Fibroblast of lung (primary cell): ENCODE measurements around the gene CFAP52. TPM values are rescaled to one million over a fixed set of nuclear protein-coding genes. Genes with fewer than 3 reads are reported as not detected.
A peak's percentile ranks its signal among the peaks of the same experiment; 100 is the strongest.

ENCODE experiments used
- DNase-seq, 2 donors: peaks; one replicate each; pipeline versions ENCODE4 v3.0.0 to v3.0.0-alpha.2; 2010; ENCODE audit warnings: low read depth in 2 of 2
- H2AFZ ChIP-seq: 2 replicates; pipeline ENCODE4 v1.5.1; 2012; ENCODE audit warnings: low read length, control low read depth, inconsistent platforms
- H3K27ac ChIP-seq: 2 replicates; pipeline ENCODE4 v1.5.1; 2011; ENCODE audit warnings: low read length, control low read depth; ENCODE audit not compliant: insufficient read depth
- H3K27me3 ChIP-seq: 2 replicates; pipeline ENCODE4 v1.5.1; 2011; ENCODE audit warnings: mild to moderate bottlenecking, low read length; ENCODE audit not compliant: control insufficient read depth, insufficient read depth
- H3K36me3 ChIP-seq: 2 replicates; pipeline ENCODE4 v1.5.1; 2011; ENCODE audit warnings: low read length; ENCODE audit not compliant: control insufficient read depth, insufficient read depth
- H3K4me1 ChIP-seq: 2 replicates; pipeline ENCODE4 v1.5.1; 2011; ENCODE audit warnings: low read length; ENCODE audit not compliant: control insufficient read depth, insufficient read depth; ENCODE audit errors: extremely low read depth
- H3K4me2 ChIP-seq: 2 replicates; pipeline ENCODE4 v1.5.1; 2011; ENCODE audit warnings: low read length, control low read depth; ENCODE audit not compliant: insufficient read depth; ENCODE audit errors: extremely low read depth
- H3K4me3 ChIP-seq, 4 experiments: fragments of 200-600 bp in 1 of 4; sonication (generic) in 1 of 4; replicated peaks in 1 of 4; 2 replicates each; pipeline ENCODE4 v1.5.1; 2011 to 2016; ENCODE audit warnings: low read length in 4 of 4, low read depth in 3 of 4, mild to moderate bottlenecking in 3 of 4, control low read depth in 2 of 4, inconsistent platforms in 1 of 4, mixed read lengths in 1 of 4; ENCODE audit not compliant: insufficient read depth in 1 of 4; ENCODE audit errors: control extremely low read depth in 1 of 4
- H3K79me2 ChIP-seq: 2 replicates; pipeline ENCODE4 v1.5.1; 2012; ENCODE audit warnings: mild to moderate bottlenecking, low read length, inconsistent platforms; ENCODE audit not compliant: control insufficient read depth, insufficient read depth
- H3K9ac ChIP-seq: 2 replicates; pipeline ENCODE4 v1.5.1; 2011; ENCODE audit warnings: mild to moderate bottlenecking, low read length, control low read depth; ENCODE audit not compliant: insufficient read depth
- H3K9me3 ChIP-seq: 2 replicates; pipeline ENCODE4 v1.5.1; 2012; ENCODE audit warnings: low read depth, low read length; ENCODE audit not compliant: control insufficient read depth, insufficient read depth
- H4K20me1 ChIP-seq: 2 replicates; pipeline ENCODE4 v1.5.1; 2011; ENCODE audit warnings: low read length; ENCODE audit not compliant: control insufficient read depth, insufficient read depth; ENCODE audit errors: extremely low read depth
- CTCF ChIP-seq, 2 donors: IDR thresholded peaks in 1 of 2; conservative IDR thresholded peaks in 1 of 2; 1 replicate in 1 of 2; 2 replicates in 1 of 2; pipeline ENCODE4 v1.5.1; 2011 to 2012; ENCODE audit warnings: low read length in 2 of 2, control low read depth in 1 of 2, inconsistent platforms in 1 of 2, low read depth in 1 of 2, mild to moderate bottlenecking in 1 of 2
- EZH2 ChIP-seq: IDR thresholded peaks from 2 replicates; pipeline ENCODE4 v1.5.1; 2012; ENCODE audit warnings: low read length, control low read depth, mild to moderate bottlenecking; ENCODE audit errors: missing control alignments
- polyA plus RNA-seq, 2 donors: library from polyadenylated mRNA; depleted of rRNA in 1 of 2; stranded (reverse) in 1 of 2; unstranded in 1 of 2; fragments of >200 nt; gene quantifications; 2 replicates each; pipeline ENCODE4 v1.2.1, GENCODE V29; 2011 to 2012; ENCODE audit warnings: missing spikeins in 1 of 2
- total RNA-seq: library from RNA; depleted of rRNA; stranded (reverse); fragments of >200 nt; gene quantifications from 2 replicates; pipeline ENCODE4 v1.2.1, GENCODE V29; 2014

The CFAP52 gene
- total and polyA plus RNA-seq, 2 donors (not counting 1 experiment from before 2014, with no cell fraction given), result 0.33 TPM; not detected in 1

- Histone ChIP-seq H3K4me2 (no peak overlapping the region), H4K20me1 (no peaks in the 10 kb centered on the region), H3K9me3 (no peaks in the 10 kb centered on the region), H3K36me3 (no peaks in the 10 kb centered on the region), H3K27me3 (no peaks in the 10 kb centered on the region), H3K4me1 (no peaks in the 10 kb centered on the region), H3K79me2 (no peaks in the 10 kb centered on the region), H3K9ac (no peak overlapping the region), H3K4me3 (no peak overlapping the region), H3K27ac (no peak overlapping the region), H2AFZ (no peak overlapping the region)
- TF ChIP-seq CTCF (conservative IDR thresholded peaks at IDR 0.05 in 1 of 2, IDR thresholded peaks at IDR 0.05 in 1 of 2; ENCODE audit: low read depth in 1 of 2, low read length in 2 of 2) (no peak), EZH2 (no peak)
- DNase-seq, result no peak
Measured at GRCh38 chr17:9541718-9542117, 34.7 kb upstream of the CFAP52 start.

- Histone ChIP-seq H4K20me1 (no peaks in the 10 kb centered on the region), H3K4me1 (no peaks in the 10 kb centered on the region), H3K9me3 (no peaks in the 10 kb centered on the region), H3K27ac (no peak overlapping the region), H3K27me3 (no peaks in the 10 kb centered on the region), H3K4me2 (no peak overlapping the region), H3K79me2 (no peaks in the 10 kb centered on the region), H3K9ac (no peak overlapping the region), H2AFZ (no peak overlapping the region), H3K36me3 (no peaks in the 10 kb centered on the region), H3K4me3 (no peak overlapping the region)
- TF ChIP-seq CTCF (conservative IDR thresholded peaks at IDR 0.05 in 1 of 2, IDR thresholded peaks at IDR 0.05 in 1 of 2; ENCODE audit: low read depth in 1 of 2, low read length in 2 of 2) (no peak), EZH2 (no peak)
- peak in 1 of 2 donors; percentile 60 for DNase-seq
Measured at GRCh38 chr17:9544221-9544620, 32.2 kb upstream of the CFAP52 start.

GRCh38 chr17:9549215-9549614, 27.2 kb upstream of the CFAP52 start:
- H3K36me3 ChIP-seq, result no peaks in the 10 kb centered on the region
- no peaks in the 10 kb centered on the region for H3K9me3 ChIP-seq
- H3K27ac ChIP-seq, result no peak overlapping the region
- no peak overlapping the region for H2AFZ ChIP-seq
- TF ChIP-seq EZH2, result no peak
- TF ChIP-seq CTCF (conservative IDR thresholded peaks at IDR 0.05 in 1 of 2, IDR thresholded peaks at IDR 0.05 in 1 of 2; ENCODE audit: low read depth in 1 of 2, low read length in 2 of 2), result no peak
- no peaks in the 10 kb centered on the region for H3K4me1 ChIP-seq
- no peaks in the 10 kb centered on the region for H4K20me1 ChIP-seq
- H3K4me3 ChIP-seq, result no peak overlapping the region
- no peaks in the 10 kb centered on the region for H3K79me2 ChIP-seq
- H3K27me3 ChIP-seq, result no peaks in the 10 kb centered on the region
- DNase-seq, result no peak
- no peak overlapping the region for H3K9ac ChIP-seq
- H3K4me2 ChIP-seq, result no peak overlapping the region
